Astrocyte (in vitro differentiated cells and primary cell): ENCODE data around the gene RTP1. TPM values are rescaled to one million over a fixed set of nuclear protein-coding genes. Genes with fewer than 3 reads are reported as not detected.

ENCODE experiments used
- DNase-seq: peaks from one replicate; pipeline ENCODE4 v3.0.0-alpha.2; 2010; ENCODE audit warnings: low read depth
- FAIRE-seq: peaks from 2 replicates; lab custom pipeline; 2011; peaks lifted over from hg19 to GRCh38; lab: Jason Lieb, UNC
- H2AFZ ChIP-seq: 2 replicates; pipeline ENCODE4 v1.6.0; 2012; ENCODE audit warnings: low read depth, low read length, inconsistent platforms
- H3K27ac ChIP-seq: 2 replicates; pipeline ENCODE4 v1.5.1; 2011; ENCODE audit warnings: low read depth, low read length, inconsistent platforms
- H3K27me3 ChIP-seq: 2 replicates; pipeline ENCODE4 v1.6.0; 2011; ENCODE audit warnings: low read length, inconsistent platforms; ENCODE audit not compliant: insufficient read depth
- H3K36me3 ChIP-seq: 2 replicates; pipeline ENCODE4 v1.5.1; 2011; ENCODE audit warnings: low read length, inconsistent platforms; ENCODE audit not compliant: insufficient read depth
- H3K4me1 ChIP-seq: 2 replicates; pipeline ENCODE4 v1.5.1; 2011; ENCODE audit warnings: low read length, inconsistent platforms; ENCODE audit not compliant: insufficient read depth
- H3K4me2 ChIP-seq: 2 replicates; pipeline ENCODE4 v1.6.0; 2012; ENCODE audit warnings: low read length, inconsistent platforms
- H3K4me3 ChIP-seq: 2 replicates; pipeline ENCODE4 v1.5.1; 2011; ENCODE audit warnings: low read depth, mild to moderate bottlenecking, low read length, inconsistent platforms; ENCODE audit not compliant: insufficient read depth
- H3K79me2 ChIP-seq: 2 replicates; pipeline ENCODE4 v1.6.0; 2012; ENCODE audit warnings: mild to moderate bottlenecking, low read length, inconsistent platforms; ENCODE audit not compliant: insufficient read depth
- H3K9ac ChIP-seq: 2 replicates; pipeline ENCODE4 v1.6.0; 2012; ENCODE audit warnings: mild to moderate bottlenecking, low read length, inconsistent platforms
- H3K9me3 ChIP-seq: 2 replicates; pipeline ENCODE4 v1.5.1; 2012; ENCODE audit warnings: low read depth, mild to moderate bottlenecking, low read length, inconsistent platforms; ENCODE audit not compliant: insufficient read depth
- H4K20me1 ChIP-seq: 2 replicates; pipeline ENCODE4 v1.6.0; 2012; ENCODE audit warnings: low read length, inconsistent platforms; ENCODE audit not compliant: insufficient read depth
- H3K27ac Mint-ChIP-seq: one replicate; pipeline ENCODE4 v1.8.0; 2021; ENCODE audit warnings: mild to moderate bottlenecking, mixed read lengths; ENCODE audit not compliant: unreplicated experiment
- H3K27me3 Mint-ChIP-seq: one replicate; pipeline ENCODE4 v1.8.0; 2021; ENCODE audit warnings: low read depth, mixed read lengths; ENCODE audit not compliant: unreplicated experiment
- H3K36me3 Mint-ChIP-seq: one replicate; pipeline ENCODE4 v1.8.0; 2021; ENCODE audit warnings: low read depth, mixed read lengths; ENCODE audit not compliant: unreplicated experiment
- H3K4me1 Mint-ChIP-seq: one replicate; pipeline ENCODE4 v1.8.0; 2021; ENCODE audit warnings: low read depth, mixed read lengths; ENCODE audit not compliant: unreplicated experiment
- H3K4me3 Mint-ChIP-seq: one replicate; pipeline ENCODE4 v1.8.0; 2021; ENCODE audit warnings: mild to moderate bottlenecking, moderate library complexity, mixed read lengths; ENCODE audit not compliant: unreplicated experiment
- H3K9me3 Mint-ChIP-seq: one replicate; pipeline ENCODE4 v1.8.0; 2021; ENCODE audit warnings: mild to moderate bottlenecking, mixed read lengths; ENCODE audit not compliant: unreplicated experiment
- CTCF ChIP-seq: IDR thresholded peaks from 2 replicates; pipeline ENCODE4 v1.5.1; 2011; ENCODE audit warnings: low read depth, mild to moderate bottlenecking, inconsistent platforms, low read length, moderate library complexity; ENCODE audit not compliant: insufficient read depth
- EZH2 ChIP-seq: IDR thresholded peaks from 2 replicates; pipeline ENCODE4 v1.6.1; 2012; ENCODE audit warnings: mild to moderate bottlenecking, low read length, inconsistent platforms; ENCODE audit not compliant: insufficient read depth
- total RNA-seq: library from RNA; stranded (reverse); gene quantifications from 2 replicates; pipeline ENCODE4 v1.2.1, GENCODE V29; 2021

Gene RTP1
- total RNA-seq, 1 donor from 2014 or later, result not detected

DNA sequence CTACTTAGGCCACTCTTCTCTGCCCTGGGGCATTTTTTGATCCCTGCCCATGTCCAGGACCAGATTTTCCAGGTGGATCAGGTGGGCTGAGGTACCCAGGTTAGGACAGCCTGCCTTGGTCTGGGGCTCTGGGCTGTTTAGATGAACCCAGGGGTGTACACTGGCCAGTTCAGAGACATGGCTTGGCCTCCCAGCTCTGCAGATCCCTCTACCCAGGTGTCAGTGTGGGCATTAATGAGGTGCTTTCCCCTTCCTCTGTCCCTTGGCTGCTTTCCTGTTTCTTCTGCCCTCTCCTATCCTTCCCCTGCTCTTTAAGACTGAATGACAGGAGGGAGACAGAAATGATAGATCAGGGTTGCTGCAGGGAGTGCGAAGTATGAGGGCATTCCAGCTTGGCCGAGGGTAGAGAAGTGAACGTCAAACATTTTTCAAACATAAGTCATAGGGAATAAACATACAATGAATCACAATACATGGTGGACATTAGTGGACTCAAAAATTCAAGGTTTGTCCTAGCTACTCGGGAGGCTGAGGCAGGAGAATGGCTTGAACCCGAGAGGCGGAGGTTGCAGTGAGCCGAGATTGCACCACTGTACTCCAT lies 30.5 kb downstream of the RTP1 start:
- no peak overlapping the region for H3K4me3 ChIP-seq
- TF ChIP-seq EZH2 (no peak), CTCF (no peak)
- DNase-seq (peak; percentile 81), FAIRE-seq (no peak)
- Mint-ChIP-seq H3K4me3 (no peak overlapping the region), H3K4me1 (peaks cover 9% of the 10 kb centered on the region), H3K27ac (no peak overlapping the region), H3K36me3 (no peaks in the 10 kb centered on the region), H3K9me3 (peaks cover 2% of the 10 kb centered on the region), H3K27me3 (peaks cover 13% of the 10 kb centered on the region)
- no peak overlapping the region for H3K9ac ChIP-seq
- no peaks in the 10 kb centered on the region for H3K9me3 ChIP-seq
- H3K79me2 ChIP-seq, result no peaks in the 10 kb centered on the region
- H3K27me3 ChIP-seq, result peaks cover 6% of the 10 kb centered on the region
- H3K36me3 ChIP-seq, result no peaks in the 10 kb centered on the region
- H4K20me1 ChIP-seq, result no peaks in the 10 kb centered on the region
- H3K27ac ChIP-seq, result peak overlapping the region; percentile 10
- no peak overlapping the region for H2AFZ ChIP-seq
- H3K4me1 ChIP-seq, result peaks cover 4% of the 10 kb centered on the region
- H3K4me2 ChIP-seq, result peak overlapping the region; percentile 53

DNA sequence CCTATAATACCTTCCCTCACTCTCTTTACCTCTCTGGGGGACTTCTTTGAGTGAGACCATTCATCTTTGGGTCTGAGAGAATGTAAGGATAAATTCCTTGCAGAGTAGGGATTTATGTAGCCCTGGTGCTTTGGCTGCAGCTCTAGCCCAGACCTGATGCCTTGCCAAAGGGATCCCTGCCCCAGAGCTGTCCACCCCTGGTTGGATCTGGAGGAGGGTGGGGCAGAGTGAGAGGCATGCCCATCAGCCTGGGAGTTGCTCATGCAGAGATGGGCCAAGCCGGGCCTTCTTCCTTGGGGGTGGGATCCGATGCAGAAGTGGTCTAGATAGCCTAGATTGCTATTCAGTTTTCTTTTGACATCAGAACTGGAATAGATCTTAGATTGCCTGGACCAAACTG lies 31.5 kb downstream of the RTP1 start:
- no peak overlapping the region for H3K4me3 ChIP-seq
- TF ChIP-seq EZH2 (no peak), CTCF (no peak)
- H3K79me2 ChIP-seq, result no peaks in the 10 kb centered on the region
- no peak for DNase-seq
- Mint-ChIP-seq H3K27me3 (peaks cover 10% of the 10 kb centered on the region), H3K27ac (no peak overlapping the region), H3K4me3 (no peak overlapping the region), H3K36me3 (no peaks in the 10 kb centered on the region), H3K4me1 (peaks cover 7% of the 10 kb centered on the region), H3K9me3 (peaks cover 2% of the 10 kb centered on the region)
- peaks cover 6% of the 10 kb centered on the region for H3K27me3 ChIP-seq
- H3K27ac ChIP-seq, result no peak overlapping the region
- no peak for FAIRE-seq
- peaks cover 4% of the 10 kb centered on the region for H3K4me1 ChIP-seq
- no peak overlapping the region for H3K9ac ChIP-seq
- no peak overlapping the region for H2AFZ ChIP-seq
- H3K4me2 ChIP-seq, result no peak overlapping the region
- H4K20me1 ChIP-seq, result no peaks in the 10 kb centered on the region
- H3K9me3 ChIP-seq, result no peaks in the 10 kb centered on the region
- H3K36me3 ChIP-seq, result no peaks in the 10 kb centered on the region

GRCh38 chr3:187230011-187230410 lies 32.7 kb downstream of the RTP1 start:
- H3K4me3 Mint-ChIP-seq, result no peak overlapping the region
- no peak overlapping the region for H3K4me2 ChIP-seq
- no peak overlapping the region for H3K27ac ChIP-seq
- H3K79me2 ChIP-seq, result no peaks in the 10 kb centered on the region
- peaks cover 7% of the 10 kb centered on the region for H3K4me1 Mint-ChIP-seq
- H3K27me3 Mint-ChIP-seq, result peaks cover 10% of the 10 kb centered on the region
- H3K36me3 ChIP-seq, result no peaks in the 10 kb centered on the region
- FAIRE-seq, result no peak
- H3K4me3 ChIP-seq, result no peak overlapping the region
- peaks cover 2% of the 10 kb centered on the region for H3K9me3 Mint-ChIP-seq
- H2AFZ ChIP-seq, result no peak overlapping the region
- no peaks in the 10 kb centered on the region for H4K20me1 ChIP-seq
- no peaks in the 10 kb centered on the region for H3K9me3 ChIP-seq
- H3K9ac ChIP-seq, result no peak overlapping the region
- peak; percentile 25 for DNase-seq
- H3K36me3 Mint-ChIP-seq, result no peaks in the 10 kb centered on the region
- TF ChIP-seq EZH2 (no peak), CTCF (no peak)
- peaks cover 6% of the 10 kb centered on the region for H3K27me3 ChIP-seq
- H3K27ac Mint-ChIP-seq, result no peak overlapping the region
- peaks cover 4% of the 10 kb centered on the region for H3K4me1 ChIP-seq
